Stimulated activated CD8-positive, alpha-beta memory T cell treated with anti-CD3 and anti-CD28 coated beads, Interleukin-7, amount 100 ng/mL, for 24 hours (primary cell): ENCODE data around the gene GNA15.
A peak's percentile ranks its signal among the peaks of the same experiment; 100 is the strongest.

Source experiments
- DNase-seq: peaks from one replicate; pipeline ENCODE4 v3.0.0-alpha.2; 2020; ENCODE audit warnings: low read depth

GNA15 gene

GRCh38 chr19:3175781-3176714 is 40.2 kb downstream of the GNA15 start:
- no peak for DNase-seq

- DNase-seq, result peak; percentile 37
Observed at GRCh38 chr19:3176715-3177501, 41.1 kb downstream of the GNA15 start.

- peak; percentile 23 for DNase-seq
Observed at GRCh38 chr19:3178377-3178972, 42.6 kb downstream of the GNA15 start, which contains the start of gene S1PR4. TSS of gene S1PR4 (plus strand) at chr19:3178769. CDS start at chr19:3178793, 24 bp downstream.

GRCh38 chr19:3178973-3179738 is 43.3 kb downstream of the GNA15 start:
- no peak for DNase-seq

- no peak for DNase-seq
Observed at GRCh38 chr19:3179739-3180293, 44.0 kb downstream of the GNA15 start.

- no peak for DNase-seq
Observed at GRCh38 chr19:3183721-3184641, 48.1 kb downstream of the GNA15 start.

GRCh38 chr19:3184847-3185460 is 49.1 kb downstream of the GNA15 start:
- DNase-seq, result peak; percentile 33

- DNase-seq, result peak; percentile 88
Observed at GRCh38 chr19:3185461-3186159, 49.8 kb downstream of the GNA15 start, which contains the start of gene NCLN. TSS of gene NCLN (plus strand) at chr19:3185930. CDS start at chr19:3186031, 101 bp downstream.

GRCh38 chr19:3186160-3186688 is 50.4 kb downstream of the GNA15 start:
- no peak for DNase-seq

GRCh38 chr19:3186891-3187661 is 51.2 kb downstream of the GNA15 start:
- DNase-seq, result no peak

- DNase-seq, result no peak
Observed at GRCh38 chr19:3187662-3188511, 52.1 kb downstream of the GNA15 start.

- DNase-seq, result no peak
Observed at GRCh38 chr19:3188627-3189596, 53.1 kb downstream of the GNA15 start.

- DNase-seq, result no peak
Observed at GRCh38 chr19:3189702-3190469, 54.1 kb downstream of the GNA15 start.

- no peak for DNase-seq
Observed at GRCh38 chr19:3190470-3190770, 54.6 kb downstream of the GNA15 start.
